Calu3 (cell line): ENCODE measurements around the gene BMPER. TPM values are rescaled to one million over a fixed set of nuclear protein-coding genes. Genes with fewer than 3 reads are reported as not detected.

Experiments
- BruUV-seq: library from RNA; stranded (reverse); fragments of 400-500 nt; replicated peaks from 2 replicates; lab custom pipeline; 2021; lab: Mats Ljungman, UMichigan
- CTCF ChIA-PET: fragments of 300-600 bp; sonication (Branson Sonifier 250); formaldehyde crosslinking; loops from one replicate; lab custom pipeline; 2022; ENCODE audit warnings: antibody characterized with exemption; lab: Charles Lee
- DNase-seq: peaks from one replicate; pipeline ENCODE4 v3.0.0; 2022
- H3K27ac Mint-ChIP-seq: one replicate; pipeline ENCODE4 v1.8.0; 2022; ENCODE audit warnings: mixed read lengths; ENCODE audit not compliant: unreplicated experiment
- H3K27me3 Mint-ChIP-seq: one replicate; pipeline ENCODE4 v1.8.0; 2022; ENCODE audit warnings: mixed read lengths; ENCODE audit not compliant: unreplicated experiment
- H3K36me3 Mint-ChIP-seq: one replicate; pipeline ENCODE4 v1.8.0; 2022; ENCODE audit warnings: mild to moderate bottlenecking, moderate library complexity, mixed read lengths; ENCODE audit not compliant: insufficient read depth, unreplicated experiment
- H3K4me1 Mint-ChIP-seq: one replicate; pipeline ENCODE4 v1.8.0; 2022; ENCODE audit warnings: mild to moderate bottlenecking, low read depth, mixed read lengths; ENCODE audit not compliant: unreplicated experiment
- H3K4me3 Mint-ChIP-seq: one replicate; pipeline ENCODE4 v1.8.0; 2022; ENCODE audit warnings: mild to moderate bottlenecking, low read depth, moderate library complexity, mixed read lengths; ENCODE audit not compliant: unreplicated experiment
- H3K9me3 Mint-ChIP-seq: one replicate; pipeline ENCODE4 v1.8.0; 2022; ENCODE audit warnings: low read depth, mixed read lengths; ENCODE audit not compliant: unreplicated experiment
- CTCF ChIP-seq: fragments of 200-600 bp; IDR thresholded peaks from one replicate; pipeline ENCODE4 v1.8.0; 2022; ENCODE audit warnings: antibody characterized with exemption; ENCODE audit not compliant: unreplicated experiment
- intact Hi-C: fragments of 100-400 bp; cut with micrococcal nuclease; formaldehyde crosslinking; loops from one replicate; pipeline ENCODE4 v1.10.0; 2022; ENCODE audit not compliant: unreplicated experiment
- total RNA-seq: library from RNA; stranded (reverse); gene quantifications from 2 replicates; pipeline ENCODE4 v1.2.3, GENCODE V29; 2022

Gene BMPER
- total RNA-seq, 1 experiment from 2014 or later, result not detected

DNA sequence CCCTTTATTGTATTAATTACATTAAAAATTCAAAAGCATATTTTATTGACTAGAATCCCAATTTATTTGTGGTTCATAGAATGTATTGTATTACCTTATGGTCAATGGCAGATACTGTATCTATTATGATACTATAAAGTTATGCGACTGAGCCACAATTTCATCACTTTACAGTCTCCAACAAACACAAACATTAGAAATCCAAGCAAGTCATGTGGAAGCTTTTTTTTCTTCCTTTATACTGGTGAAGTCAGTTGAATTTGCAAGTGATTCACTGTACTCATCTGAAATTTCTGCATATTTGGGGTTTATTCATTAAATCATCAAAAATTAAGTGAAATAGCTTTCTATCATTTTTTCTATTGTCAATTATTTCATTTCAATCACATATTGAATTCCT, 54.3 kb downstream of the BMPER start:
- CTCF ChIA-PET, result interaction anchor here (1.1 to 1.7 kb wide), 2 partner anchors 11 to 23 kb away, joined by 3 to 7 read pairs; no protein-coding TSS in a partner anchor
- Mint-ChIP-seq H3K4me1 (no peaks in the 10 kb centered on the region), H3K4me3 (no peak overlapping the region), H3K27me3 (peaks cover 37% of the 10 kb centered on the region), H3K27ac (no peak overlapping the region), H3K9me3 (no peaks in the 10 kb centered on the region), H3K36me3 (no peaks in the 10 kb centered on the region)
- intact Hi-C loops, result no loop called here
- no peak for DNase-seq
- no peak for TF ChIP-seq CTCF
- no TSS peak for BruUV-seq

GRCh38 chr7:33961948-33962347, 56.6 kb downstream of the BMPER start:
- DNase-seq, result no peak
- Mint-ChIP-seq H3K4me3 (no peak overlapping the region), H3K27me3 (peaks cover 37% of the 10 kb centered on the region), H3K36me3 (no peaks in the 10 kb centered on the region), H3K9me3 (no peaks in the 10 kb centered on the region), H3K27ac (no peak overlapping the region), H3K4me1 (no peaks in the 10 kb centered on the region)
- BruUV-seq, result no TSS peak
- CTCF ChIA-PET, result interaction anchor here (0.6 kb wide), 1 partner anchor 15 kb away, joined by 4 read pairs; no protein-coding TSS in a partner anchor
- TF ChIP-seq CTCF, result no peak
- intact Hi-C loops, result no loop called here

DNA sequence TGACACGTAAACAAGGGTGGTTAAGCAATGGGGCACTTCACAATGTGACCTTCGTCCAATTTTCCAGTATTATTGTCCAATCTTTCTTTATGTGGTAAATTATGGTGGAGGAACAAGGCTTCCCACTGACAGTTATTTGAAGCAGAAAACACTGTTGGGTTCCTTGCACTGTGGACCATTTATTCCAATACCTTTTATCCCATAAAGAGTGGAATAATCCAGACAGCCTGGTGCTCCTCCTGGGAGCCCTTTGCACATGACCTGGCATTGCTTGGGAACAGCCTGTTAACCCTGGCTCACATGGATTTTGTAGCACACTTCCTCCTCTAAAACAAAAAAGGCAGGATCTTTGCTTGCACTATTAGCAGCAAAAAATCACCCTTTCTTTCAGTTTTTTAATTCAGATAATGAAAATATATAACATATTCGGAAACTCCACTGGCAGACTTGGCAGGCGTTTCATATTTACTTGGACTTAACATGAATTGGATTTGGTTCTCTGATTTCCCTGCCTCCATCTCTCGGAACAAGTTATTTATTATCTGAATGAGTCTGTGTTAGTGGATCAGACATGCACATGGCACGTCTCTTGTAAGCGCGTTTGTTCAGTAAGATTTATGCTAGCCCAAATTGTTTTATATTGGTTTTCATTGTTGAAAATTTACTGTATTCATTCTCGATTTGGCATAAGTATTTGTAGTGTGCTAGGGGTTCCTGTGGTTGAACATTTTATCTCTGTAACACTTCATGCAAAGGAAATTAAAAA, 59.3 kb downstream of the BMPER start:
- H3K36me3 Mint-ChIP-seq, result no peaks in the 10 kb centered on the region
- BruUV-seq, result no TSS peak

GRCh38 chr7:33965183-33965744, 59.9 kb downstream of the BMPER start:
- Mint-ChIP-seq H3K9me3 (no peaks in the 10 kb centered on the region), H3K36me3 (no peaks in the 10 kb centered on the region), H3K27me3 (peaks cover 19% of the 10 kb centered on the region), H3K4me1 (no peaks in the 10 kb centered on the region), H3K4me3 (no peak overlapping the region), H3K27ac (no peak overlapping the region)
- CTCF ChIA-PET, result interaction anchor here (0.7 to 1.2 kb wide), 3 partner anchors 15 to 774 kb away, joined by 3 read pairs; no protein-coding TSS in a partner anchor
- DNase-seq, result no peak
- intact Hi-C loops, result no loop called here
- BruUV-seq, result no TSS peak
- TF ChIP-seq CTCF, result no peak

More for the DNA sequence above, 59.3 kb downstream of the BMPER start:
- peaks cover 20% of the 10 kb centered on the region for H3K27me3 Mint-ChIP-seq
- TF ChIP-seq CTCF, result no peak
- no peak for DNase-seq
- no peak overlapping the region for H3K27ac Mint-ChIP-seq
- intact Hi-C loops, result no loop called here
- H3K9me3 Mint-ChIP-seq, result no peaks in the 10 kb centered on the region
- H3K4me1 Mint-ChIP-seq, result no peaks in the 10 kb centered on the region
- no peak overlapping the region for H3K4me3 Mint-ChIP-seq
- CTCF ChIA-PET, result no interaction called here
